Activated gamma-delta T cell (primary cell): ENCODE data around the gene MYO9B.

Experiments used
- DNase-seq: peaks from one replicate; lab custom pipeline; 2025; lab: John Stamatoyannopoulos, UW

MYO9B gene

DNA sequence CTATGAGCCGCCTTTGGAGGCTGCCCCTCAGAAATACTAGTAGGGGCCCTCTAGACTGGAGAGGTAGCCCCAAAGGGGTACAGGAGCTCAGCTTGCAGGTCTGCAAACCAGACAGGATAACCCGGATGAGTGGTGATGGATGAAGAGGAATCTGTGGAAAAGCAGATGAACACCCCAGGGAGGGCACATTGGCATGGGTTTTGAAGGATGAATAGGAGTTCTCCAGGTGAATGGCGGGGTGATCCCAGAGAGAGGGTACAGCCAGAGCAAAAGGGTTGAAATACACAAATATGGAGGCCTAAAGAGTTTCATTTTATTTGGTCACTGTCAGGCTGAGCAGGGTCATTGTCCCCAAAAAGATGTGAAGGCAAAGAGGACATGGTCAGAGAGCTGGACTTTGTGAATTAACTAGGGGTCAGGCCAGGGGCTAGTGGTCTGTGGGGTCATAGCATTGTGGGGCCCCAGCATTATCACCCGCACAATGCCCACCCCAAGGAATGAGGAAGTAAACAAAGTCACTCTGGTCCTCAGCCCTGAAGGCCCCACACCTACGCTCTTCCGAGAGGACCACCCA, 165.3 kb downstream of the MYO9B start:
- DNase-seq, result no peak

DNA sequence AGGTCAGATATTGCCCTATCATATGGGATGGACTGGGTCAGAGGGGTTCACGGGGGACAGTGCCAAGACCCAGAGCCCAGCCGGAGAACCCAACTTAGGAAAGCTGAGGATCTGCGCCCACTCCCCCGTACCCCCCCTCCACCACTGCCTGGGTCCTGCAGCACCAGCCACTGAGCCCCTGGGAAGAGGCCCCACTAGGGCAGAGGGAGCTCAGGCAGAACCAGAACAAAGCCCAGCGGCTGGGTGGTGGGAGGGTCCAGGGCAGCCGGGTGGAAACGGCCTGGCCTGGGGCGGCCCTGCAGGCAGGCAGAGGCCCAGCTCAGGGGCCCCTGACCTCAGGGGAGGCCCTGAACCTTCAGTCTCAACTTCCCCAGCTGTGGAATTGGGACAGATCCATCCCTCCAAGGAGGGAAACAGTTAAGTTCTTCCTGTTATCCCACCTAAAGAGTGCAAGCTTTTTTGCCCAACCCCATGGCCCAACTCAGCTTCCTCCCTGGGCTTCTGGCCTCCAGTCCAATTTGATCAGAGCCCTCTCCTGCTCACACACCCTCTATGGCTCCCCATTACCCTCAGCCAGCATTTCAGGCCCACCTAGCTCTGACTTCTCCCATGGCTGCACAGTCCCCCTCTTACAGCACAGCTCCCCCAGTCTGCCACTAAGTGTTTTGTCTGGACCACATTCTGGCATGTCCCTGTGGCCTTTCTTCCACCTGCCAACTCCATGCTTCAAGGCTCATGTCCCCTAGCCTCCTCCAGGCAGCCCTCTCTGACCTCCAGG, 167.0 kb downstream of the MYO9B start:
- no peak for DNase-seq

DNA sequence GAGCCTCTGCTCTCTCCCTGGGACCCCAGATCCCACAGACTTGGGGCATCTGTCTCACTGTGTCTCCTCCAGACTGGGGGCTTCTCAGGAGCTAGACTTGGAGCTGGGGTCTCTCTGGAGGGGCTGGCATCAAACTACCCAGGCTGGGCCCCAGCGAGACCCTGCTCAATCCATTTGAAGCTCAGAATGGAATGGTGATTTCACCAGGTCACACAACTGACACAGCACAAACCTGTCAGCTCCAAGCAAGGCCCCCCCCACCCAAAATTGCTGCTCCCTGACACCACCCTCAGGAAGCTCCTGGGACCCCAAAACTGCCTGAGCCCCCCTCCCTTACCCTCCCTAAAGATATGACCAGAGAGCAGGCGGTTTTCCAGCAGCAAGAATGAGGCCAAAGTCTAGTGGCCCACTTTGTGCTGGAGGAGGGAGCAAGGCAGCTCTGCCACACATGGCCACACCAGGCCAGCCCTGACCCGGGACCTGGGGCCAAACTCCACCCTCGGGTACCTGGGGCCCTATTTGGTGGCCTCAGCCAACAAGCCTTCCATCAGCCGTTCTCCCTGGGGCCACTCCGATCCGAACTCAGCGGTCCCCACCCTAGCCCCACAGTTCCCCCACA, 167.7 kb downstream of the MYO9B start:
- no peak for DNase-seq

DNA sequence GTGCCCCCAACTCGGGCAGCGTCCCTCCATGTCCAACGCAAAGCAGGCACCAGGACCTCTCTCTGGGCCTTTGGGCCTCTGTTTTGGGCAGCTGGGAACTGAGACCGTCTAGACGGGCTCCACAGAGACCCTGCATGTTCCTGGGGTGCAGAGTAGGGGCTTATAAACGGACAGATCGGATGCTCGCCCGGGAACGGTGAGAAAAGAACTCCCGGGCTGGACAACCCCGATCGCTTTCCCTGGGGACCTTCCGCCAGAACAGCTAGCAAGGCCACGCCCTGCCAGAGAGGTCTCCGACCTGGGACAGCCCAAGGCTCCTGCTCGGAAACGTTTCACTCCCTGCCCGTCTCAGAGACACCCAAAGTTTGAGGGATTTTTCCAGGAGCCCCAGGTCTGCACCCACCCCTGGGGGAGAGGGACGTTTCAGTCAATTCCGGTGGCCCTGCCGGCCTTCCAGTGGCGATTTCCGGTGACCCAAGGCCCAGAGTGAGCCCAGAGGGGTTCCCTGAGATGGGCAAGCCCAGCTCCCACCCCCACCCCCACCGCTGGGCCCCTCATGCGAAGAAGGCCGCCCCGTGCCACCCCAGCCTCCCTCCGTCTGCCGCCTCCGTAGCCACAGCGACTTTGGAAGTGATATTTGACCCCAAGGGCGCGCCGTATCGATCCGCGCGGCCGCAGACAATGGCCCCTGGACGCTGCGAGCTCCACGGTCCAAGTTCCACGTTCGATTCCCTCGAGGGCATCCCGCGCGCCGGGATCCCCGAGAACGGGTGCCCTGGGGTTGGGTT, 168.4 kb downstream of the MYO9B start:
- no peak for DNase-seq

DNA sequence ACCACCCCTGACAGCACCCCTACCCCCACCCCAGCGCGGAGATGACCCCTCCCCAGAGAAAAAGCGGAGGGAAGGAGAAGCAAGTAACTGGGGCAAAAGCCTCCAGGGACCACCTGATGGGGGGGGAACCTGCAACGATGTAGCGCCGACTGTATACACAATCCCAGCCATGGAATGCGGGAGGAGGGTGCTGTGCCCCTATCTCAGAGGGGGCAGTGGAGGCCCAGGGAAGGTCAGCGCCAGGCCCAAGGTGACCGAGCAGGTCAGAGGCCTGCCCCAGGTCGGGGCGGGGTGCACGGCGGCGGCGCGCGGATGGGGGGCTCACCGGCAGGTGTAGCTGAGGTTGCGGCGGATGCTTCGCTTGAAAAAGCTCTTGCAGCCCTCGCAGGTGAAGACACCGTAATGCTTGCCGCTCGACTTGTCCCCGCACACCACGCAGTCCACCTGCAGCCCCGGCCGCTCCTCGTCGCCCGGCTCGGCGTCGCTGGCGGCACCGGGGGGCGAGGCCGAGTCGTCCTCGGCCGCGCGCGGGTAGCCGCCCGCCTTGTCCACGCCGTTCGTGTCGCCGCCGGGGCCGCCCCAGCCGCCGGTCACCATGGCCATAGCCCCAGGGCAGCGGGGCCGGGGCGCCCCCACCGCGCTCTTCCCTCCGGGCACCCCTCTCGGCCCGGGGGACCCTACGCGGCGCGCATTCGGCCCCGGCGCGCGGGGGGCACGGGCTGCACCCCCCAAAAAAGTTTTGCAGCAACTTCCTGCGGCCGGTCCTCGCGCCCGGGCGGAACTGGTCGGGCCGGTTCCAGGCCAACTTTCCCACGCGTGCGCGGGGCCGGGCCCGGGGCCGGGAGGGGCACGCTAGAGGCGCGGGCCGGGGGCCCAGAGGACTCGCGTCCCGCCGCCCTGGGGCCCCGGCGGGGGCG, 169.3 kb downstream of the MYO9B start:
- DNase-seq, result no peak

DNA sequence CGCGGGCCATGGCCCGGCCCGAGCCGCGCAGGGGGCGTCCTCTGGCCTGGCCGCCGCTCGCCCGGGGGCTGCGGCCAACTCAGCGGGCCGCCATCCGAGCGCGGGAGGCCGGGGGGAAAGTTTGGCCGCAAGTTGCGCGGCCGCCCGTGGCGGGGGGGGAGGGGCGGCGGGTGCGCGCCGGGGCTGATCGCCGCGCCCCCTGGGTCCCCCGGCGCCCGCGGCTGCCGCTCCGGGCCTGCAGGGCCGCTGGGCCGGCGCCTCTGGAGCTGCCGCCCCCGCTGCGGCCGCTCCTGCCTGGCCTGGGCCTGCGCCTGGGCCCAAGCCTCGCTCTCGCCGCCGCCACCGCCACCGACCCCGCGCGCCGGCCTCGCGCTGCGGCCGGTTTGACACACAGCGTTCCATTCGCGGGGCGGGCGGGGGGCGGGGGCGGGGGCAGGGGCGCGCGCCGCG, 170.0 kb downstream of the MYO9B start, which contains the start of gene NR2F6:
Gene NR2F6 (minus strand): TSS at position 385 of the 450 bp plus-strand sequence. CDS start 699 bp downstream, outside the sequence.
- no peak for DNase-seq

DNA sequence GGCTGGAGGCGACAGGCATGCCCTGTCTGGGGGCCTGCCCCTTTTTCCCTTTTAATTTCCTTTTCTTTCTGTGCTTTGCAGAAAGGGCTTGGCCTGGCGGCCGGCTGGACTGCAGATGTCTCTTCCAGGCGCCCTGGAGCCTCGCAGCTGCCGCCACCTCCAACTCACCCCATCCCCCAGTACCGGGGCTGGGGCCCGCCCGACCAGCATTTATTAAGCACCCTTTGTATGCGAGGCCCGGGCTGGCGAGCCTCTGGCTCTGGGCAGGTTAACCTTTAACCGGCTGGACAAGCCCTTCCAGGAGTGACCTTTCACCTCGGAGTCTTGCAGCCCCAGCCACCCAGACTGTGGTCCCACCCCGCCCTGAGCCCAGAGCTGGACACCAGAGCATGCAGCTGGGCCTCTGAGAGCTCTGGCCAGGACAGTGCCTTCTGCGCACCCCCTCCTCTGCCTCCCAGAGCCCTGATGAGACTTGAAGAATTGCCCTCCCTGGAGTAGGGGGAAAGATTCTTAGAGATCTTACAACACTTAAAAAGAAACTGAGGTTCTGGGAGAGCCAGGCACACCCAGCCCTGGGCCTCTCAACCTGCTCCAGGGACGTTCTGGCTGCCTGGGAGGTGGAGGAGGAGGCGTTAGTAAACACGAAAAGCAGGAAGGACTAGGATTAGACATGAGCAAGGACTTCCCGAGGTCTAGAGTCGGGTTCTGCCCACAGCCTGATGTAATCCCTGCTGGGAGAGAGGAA, 171.3 kb downstream of the MYO9B start:
- no peak for DNase-seq

DNA sequence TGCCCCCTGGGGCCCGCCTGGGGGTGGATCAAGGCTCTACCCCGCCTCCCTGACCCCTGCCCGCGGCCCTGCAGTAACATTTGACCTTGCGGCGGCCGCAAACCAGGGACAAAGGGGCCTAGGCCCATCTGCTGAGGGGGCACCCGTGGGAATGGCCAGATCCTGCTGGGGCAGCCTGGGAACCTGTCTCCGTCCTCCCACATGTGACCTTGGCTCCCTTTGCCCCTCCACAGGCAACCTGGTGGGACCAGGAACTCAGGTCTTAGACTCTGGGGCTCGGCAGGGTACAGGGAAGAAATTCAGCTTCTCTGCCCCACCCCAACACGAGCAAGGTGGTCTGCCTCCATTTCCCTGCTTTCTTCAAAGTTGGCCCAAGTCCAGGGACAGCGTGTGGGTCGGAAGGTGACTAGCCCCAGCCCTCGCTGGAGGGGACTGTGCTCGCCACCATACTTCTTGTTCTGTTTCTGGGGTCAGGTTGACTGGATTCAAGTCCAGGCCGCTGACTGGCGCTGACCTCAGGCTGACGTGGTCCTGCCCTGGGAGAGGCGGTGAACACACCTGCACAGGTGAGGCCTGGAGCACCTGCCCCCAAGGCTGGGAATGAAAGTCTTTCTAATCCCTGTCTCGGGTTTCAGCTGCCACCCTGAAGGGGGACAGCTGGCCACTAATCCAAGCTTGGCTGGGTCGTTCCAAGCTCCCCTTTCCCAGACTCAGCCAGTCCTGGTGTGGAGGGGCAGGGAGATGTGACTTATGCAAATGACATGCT, 172.6 kb downstream of the MYO9B start:
- DNase-seq, result no peak

DNA sequence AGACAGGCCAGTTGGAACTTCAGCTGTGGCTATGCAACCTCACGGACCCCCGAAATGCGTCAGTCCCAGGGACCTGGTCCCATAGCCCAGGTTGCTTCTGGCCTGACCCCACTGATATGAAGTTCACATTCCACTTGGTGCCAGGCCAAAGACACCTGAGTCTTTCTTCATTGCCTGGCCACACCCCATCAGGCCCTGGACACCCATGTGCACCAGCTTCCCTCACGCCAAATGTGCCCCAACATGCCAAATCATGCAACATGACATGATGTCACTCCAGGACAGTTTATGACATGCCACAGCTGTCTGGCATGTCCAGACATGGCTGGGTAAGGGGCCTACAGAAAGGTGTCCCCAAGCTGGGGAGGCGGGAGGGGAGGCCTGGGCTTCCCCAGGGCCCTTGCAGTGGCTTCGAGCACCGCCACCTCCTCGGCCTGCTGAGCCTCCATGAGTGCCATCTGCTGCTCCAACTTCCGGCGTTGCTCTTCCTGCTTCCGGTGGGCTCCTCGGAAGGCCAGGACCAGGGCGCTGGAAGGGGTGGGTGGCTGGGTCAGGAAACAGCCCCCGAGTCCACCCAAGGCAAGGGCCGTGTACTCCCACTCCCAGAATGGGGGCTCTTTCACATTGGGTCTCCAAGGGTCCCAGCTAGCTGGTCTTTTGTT, 174.4 kb downstream of the MYO9B start:
- no peak for DNase-seq

DNA sequence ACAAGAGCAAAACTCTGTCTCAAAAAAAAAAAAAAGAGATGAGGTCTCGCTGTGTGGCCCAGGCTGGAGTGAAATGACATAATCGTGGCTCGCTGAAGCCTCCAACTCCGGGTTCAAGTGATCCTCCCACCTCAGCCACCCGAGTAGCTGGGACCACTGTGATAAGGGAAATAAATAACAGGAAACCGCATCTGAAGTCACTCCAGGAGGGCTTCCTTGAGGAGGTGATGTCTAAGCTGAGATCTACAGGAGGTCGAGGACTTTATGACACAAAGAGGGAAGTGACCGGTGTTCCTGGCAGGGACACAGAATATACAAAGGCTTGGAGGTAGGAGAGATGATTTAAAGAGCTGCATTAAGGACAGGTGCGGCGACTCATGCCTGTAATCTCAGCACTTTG, 179.1 kb downstream of the MYO9B start:
- no peak for DNase-seq

DNA sequence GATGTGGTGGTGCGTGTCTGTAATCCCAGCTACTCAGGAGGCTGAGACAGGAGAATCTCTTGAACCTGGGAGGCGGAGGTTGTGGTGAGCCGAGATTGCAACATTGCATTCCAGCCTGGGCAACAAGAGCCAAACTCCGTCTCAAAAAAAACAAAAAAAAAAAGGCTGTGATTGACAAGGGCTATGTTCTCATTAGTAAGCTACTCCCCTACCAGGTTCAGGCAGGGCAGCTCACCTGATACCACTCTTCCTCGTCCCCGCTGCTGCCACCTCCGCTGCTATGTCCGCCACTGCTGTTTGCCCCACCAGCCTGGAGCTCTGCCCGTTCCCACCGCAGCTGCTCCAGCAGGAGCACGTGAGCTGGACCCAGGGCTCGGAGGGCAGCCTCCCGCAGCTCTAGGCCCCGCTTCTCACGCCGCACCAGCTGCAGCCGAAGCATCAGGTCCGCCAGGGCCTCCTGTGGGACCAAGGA, 179.6 kb downstream of the MYO9B start:
- no peak for DNase-seq

DNA sequence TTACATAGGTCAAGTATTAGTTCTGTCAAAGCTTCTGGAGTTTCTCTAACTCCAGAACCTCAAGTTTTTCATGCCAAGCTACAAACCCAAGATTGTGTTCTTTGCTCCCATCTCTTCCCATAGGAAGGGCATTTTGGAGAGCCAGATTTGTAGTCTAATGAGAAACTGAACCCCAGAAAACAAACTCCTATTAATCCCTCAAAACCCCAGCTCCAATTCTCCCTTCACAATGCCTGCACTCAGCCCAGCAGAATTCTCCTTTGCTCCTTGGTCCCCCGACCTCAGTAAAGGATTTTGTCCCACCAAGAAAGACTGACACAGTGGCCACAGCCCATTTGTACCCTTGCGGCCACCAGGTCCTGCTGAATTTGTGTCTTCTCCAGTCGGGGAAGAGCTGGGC, 180.6 kb downstream of the MYO9B start:
- DNase-seq, result no peak

DNA sequence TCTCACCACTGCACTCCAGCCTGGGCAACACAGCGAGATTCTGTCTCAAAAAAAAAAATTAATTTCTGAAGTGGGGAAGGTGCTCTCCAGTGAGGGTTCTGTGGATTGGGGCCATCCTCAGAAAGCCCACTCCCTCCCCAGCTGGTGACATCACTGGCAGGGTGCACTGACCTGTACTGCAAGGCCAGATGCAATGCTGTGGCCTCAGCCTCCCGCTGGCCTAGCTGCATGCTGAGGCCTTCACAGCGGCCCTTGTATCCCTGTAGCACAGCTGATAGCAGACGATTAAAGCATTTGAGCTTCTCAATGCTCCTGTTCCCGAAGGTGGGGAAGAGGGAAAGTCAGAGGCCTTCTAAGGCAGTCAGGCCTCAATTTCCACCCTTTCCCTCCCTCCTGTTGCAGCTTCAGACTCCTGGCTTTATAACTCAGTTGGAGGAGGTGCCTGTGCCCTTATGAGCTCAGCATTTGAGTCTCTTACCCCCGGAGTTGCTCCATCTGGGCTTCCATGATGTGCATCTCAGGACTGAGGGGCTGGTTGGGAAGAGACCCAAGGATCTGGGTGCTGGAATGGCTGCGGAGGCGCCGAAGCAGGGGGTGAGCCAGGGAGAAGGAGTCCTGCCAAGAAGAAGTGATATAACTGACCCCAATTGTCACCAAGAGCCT, 183.7 kb downstream of the MYO9B start:
- DNase-seq, result no peak

DNA sequence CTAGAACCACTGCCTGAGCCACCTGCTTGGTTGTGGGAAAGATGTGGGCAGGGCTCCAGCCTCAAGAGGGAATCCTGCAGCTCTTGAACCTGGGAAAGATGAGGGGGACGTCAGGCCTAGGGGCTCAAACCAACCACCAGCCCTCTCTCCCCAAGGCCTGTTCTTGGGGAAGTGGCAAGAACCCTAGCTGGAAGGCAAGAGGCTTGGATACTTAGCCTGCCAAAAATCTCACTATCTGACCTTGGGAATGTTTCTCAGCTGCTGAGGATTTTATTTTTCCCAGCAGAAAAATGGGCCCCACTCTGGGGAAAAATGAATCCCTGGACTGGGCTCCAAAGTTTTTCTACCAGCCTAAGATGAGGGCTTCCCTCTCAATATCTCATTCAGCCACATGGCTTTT, 184.4 kb downstream of the MYO9B start:
- no peak for DNase-seq

DNA sequence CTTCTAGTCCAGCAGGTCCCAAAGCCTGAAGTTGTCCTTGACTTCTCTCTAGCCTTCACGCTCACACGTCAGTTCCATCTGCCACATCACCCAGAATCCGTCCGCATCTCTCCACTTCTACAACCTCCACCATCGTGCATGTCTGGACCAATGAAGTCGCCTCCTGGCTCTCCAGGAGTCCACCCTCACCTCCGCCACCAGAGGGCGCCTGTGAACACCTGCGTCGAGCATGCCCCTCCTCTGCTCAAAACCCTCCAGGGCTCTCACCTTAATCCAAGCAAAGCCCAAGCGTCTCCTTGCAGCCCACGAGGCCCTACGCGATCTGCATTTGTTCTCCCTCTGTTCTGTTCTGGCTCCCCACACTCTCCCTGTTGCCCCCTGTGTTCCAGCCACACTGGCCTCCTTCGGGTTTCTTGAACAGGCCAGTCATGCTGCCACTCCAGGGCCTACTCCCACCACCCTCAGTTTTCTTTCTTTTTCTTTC, 185.3 kb downstream of the MYO9B start:
- DNase-seq, result peak; percentile 58

DNA sequence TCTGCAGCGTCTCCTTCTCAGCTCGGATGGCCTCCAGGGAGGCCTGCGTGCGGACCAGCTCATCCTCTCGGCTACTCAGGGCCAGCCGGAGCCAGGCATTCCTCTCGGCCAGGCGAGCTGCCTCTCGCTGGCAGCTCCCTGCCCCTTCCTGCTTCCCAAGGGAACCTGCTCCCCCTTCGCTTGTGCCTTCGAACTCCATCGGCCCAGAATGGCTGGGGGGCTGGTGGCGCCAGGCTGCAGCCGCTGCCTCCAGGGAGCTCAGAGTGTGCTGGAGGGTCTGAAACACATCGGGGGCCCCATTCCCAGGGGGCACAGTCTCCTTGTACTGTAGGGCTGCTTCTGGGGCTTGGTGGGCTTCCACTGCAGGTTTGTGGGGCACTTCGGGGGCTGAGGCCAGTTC, 187.0 kb downstream of the MYO9B start:
- DNase-seq, result no peak
